Measurements from ENCODE around the gene NEU2. TPM values are rescaled to one million over a fixed set of nuclear protein-coding genes. Genes with fewer than 3 reads are reported as not detected.
"Not testable (repeated sequence)": the region's sequence is repeated elsewhere in the genome, so short reads cannot be mapped to it uniquely, and the experiment has no call there.

The NEU2 gene
- total RNA-seq, 1 experiment from 2014 or later: not detected

DNA sequence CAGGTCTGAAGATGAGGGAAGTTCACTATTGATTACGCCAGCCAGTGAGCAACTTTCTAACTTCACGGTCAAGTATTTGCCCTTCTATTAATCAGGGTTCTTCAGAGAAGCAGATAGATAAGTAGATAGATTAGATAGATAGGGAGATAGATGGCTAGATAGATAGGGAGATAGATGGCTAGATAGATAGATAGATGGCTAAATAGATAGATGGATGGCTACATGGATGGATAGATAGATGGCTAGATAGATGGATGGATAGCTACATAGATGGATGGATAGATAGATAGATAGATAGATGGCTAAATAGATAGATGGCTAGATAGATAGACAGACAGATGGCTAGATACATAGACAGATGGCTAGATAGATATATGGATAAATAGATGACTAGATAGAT is 22.9 kb downstream of the NEU2 start:
- no peak for DNase-seq (ENCODE audit: low read depth)

DNA sequence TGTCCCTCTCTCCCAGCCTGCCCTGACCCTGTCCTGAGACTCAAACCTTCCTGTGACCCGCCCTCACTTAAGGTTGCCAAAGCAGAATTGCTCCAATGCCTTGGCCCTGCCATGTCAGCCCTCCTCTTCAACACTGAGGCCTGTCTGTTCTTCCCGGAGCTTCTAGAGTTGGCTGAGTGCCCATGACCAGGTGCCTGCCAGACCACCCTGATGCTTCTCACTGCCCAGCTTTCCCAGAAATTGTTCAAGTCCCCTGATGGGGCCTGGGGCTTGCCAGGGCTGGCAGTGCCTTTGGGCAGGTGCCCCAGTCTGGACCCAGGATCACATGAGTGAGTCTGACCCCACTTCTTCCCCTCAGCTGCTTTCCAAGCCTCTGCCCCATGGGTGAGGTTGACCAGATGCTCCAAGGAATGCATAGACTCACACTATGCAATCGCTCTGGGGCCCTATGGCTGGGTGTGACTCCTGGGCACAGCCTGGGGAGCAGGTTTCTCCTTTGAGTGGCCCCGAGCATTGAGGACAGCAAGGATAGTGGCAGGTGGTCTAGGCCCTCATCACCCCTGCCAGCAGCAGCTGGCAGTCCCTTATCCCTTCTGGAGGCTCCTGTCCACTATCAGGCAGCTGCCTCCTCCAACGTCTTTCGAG is 24.6 kb downstream of the NEU2 start:
- DNase-seq (ENCODE audit: low read depth): no peak

DNA sequence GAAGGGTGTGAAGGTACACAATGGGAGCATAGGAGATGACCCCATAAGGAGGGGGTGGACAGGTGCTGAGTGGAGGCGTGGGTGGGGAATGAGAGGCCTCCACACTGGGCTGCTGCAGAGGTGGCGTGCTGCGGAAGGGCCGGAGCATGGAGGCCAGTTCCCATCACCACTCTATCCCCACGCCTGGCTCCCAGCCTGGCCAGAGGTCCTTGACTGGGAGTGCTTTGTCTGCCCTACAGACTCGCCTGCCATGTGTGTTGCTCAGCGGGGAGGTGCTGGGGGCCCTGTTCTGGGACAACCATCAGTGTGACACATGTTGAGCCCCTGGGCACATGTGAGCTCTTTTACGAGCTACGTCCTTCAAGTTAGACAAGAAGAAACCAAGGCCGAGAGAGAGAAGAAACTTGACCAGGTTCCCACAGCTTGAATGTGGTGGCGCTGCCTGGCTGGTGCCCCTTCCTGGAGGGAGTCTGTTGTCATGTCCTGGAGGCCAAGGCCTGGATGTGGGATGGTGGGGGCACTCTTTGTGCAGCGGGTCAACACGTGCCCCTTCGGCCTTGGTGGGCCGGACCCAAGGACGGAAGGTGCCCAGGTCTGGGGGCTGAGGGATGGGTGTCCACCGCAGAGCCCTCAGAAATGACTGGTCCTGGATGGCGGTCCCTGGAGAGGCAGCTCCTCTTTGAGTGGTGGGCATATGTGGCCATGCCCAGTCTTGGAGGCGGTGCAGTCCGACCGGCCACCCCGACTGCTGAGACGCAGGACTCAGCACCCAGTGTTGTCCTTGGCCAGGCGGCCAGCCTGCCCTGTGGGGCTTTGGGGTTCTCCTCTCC is 26.5 kb downstream of the NEU2 start:
- no peak for DNase-seq (ENCODE audit: low read depth)

DNA sequence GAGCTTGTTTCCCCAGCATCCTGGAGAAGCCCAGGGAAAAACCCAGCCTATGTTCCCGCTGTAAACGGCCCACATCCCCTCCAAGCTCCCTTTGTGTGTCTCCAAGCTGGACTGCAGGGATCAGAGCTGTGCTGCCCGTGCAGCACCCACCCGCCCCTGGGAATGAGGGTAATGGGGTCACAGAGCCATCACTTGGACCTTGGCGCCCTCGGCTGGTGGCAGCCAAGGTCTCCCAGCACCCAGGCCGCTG is 27.0 kb downstream of the NEU2 start:
- no peak for DNase-seq (ENCODE audit: low read depth)

DNA sequence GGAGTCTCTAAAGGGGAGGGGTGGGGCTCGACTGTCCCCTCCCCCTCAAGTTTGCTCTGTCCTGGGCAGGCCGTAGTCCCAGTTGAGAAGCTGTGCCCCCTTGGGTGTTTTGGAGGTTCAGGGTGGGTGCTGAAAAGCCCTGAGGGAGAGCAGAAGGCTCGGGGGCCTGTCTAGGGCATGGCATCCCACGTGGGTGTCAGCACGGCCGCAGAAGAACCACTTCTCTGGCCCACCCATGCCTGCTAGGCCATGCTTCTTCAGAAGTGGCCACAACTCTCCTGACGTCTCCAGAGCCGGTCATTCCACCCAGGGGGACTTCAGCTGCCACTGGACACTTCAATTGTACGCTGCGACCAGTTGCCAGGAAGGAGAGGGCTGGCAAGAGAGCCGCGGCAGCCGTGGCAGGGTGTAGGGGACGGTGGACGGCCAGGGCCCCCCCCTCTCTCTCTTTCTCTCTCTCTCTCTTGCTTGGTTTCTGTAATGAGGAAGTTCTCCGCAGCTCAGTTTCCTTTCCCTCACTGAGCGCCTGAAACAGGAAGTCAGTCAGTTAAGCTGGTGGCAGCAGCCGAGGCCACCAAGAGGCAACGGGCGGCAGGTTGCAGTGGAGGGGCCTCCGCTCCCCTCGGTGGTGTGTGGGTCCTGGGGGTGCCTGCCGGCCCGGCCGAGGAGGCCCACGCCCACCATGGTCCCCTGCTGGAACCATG is 27.5 kb downstream of the NEU2 start, which contains the start of gene INPP5D:
TSS of gene INPP5D (plus strand) at position 546 of the 704 bp plus-strand sequence. CDS start at position 683, 137 bp downstream.
- DNase-seq (ENCODE audit: low read depth): no peak

DNA sequence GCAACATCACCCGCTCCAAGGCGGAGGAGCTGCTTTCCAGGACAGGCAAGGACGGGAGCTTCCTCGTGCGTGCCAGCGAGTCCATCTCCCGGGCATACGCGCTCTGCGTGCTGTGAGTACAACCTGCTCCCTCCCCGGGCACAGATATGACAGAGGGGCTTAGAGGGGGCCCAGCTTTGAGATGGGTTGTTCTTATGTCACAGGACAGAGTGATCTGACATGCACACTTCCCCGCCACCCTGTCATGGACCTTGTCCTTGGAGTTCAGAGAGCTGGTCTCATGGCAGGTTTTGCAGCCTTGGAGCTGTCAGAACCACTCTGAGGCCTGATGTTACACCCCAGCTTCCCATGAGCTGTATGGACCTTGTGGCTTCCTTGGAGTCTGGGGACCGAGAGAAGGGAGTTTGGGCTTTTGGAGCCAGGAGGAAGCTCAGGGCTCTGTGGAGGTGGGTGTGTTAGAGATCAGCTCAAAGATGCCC is 28.1 kb downstream of the NEU2 start:
- DNase-seq (ENCODE audit: low read depth): no peak

DNA sequence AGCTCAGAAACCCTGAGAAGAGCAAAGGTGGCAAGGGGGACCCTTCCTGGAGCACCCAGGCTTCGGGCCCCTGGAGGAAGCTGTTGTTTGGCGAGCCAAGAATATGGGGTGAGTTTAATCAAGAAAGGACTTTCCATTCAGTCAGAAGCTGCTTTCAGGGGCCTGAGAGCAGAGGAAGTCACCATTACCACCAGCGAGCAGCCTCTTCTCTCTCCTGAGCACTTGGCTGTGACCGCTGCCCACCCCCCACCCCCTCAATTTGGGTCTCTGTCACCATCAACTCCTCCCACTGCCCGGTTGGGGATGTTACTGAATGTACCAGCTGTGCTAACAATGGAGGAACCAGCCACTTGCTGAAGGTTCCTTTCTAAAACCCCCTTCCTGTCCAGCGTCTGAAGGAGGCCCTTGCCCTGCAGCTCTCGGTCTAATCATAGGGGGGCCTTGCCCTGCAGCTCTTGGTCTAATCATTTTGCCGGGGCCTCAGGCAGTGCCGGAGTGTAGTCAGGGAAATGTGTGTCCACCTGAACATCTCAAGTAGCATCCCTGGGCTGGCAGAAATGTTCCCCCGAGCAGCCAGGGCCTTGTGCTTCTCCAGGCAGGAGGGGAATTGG is 28.6 kb downstream of the NEU2 start:
- DNase-seq (ENCODE audit: low read depth): no peak

DNA sequence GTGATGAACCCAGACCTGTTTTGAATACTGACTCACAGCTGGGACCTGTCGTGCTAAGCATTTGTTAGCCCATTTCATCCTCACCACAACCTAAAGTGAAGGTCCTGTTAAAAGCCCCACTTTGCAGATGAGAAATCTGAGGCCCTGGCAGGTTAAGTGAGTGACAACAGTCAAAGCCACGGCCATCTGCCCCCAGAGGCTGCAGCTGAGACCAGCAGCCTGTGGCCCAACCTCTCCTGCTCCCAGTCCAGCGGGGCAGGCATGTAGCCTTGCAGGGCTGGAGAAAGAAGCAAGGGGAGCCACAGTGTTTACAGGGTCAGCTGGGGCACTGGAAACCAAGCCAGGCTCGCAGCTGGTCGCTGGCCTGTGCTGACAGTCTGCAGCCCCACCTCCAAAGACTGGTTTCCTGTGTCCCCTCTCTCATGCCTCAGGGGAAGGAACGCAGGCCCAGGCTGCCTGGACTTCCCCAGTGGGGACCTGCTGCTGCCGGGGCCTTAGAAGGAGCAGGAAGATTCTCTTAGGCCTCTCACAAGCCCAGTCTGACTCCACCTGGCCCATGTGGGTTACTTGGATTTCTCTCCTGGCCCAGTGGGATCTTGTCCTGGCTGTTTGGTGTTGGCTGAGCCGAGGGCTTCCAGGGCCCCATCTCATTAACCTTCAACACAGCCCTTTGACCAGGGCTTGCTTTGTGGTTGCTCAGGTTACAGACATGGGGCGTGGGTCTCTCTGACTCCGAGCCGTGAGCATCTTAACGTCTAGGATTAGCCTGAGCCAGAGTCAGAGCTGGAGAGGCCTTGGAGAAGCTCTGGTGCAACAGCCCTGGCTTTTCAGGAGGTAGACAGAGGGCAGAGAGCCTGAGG is 29.3 kb downstream of the NEU2 start:
- no peak for DNase-seq (ENCODE audit: low read depth)

DNA sequence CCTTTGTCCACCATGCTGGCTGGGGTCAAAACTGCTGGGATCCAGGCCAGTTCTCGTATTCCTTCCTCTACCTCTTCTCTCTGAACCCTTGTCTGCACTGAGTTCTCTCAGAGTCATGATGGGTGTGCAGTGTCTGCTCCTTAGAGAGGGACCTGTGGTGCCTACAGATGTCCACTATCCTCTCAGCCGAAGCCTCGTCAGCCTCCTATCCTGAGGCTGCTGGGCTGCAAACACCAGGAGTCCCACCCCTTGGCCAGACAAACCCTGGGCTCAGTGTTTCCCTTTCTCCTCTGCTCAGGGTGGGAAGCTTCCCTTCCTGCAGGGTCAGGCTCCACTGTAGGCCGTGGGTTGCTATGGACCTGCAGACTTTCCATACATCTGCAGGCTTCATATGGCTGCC is 30.0 kb downstream of the NEU2 start:
- DNase-seq (ENCODE audit: low read depth): no peak

DNA sequence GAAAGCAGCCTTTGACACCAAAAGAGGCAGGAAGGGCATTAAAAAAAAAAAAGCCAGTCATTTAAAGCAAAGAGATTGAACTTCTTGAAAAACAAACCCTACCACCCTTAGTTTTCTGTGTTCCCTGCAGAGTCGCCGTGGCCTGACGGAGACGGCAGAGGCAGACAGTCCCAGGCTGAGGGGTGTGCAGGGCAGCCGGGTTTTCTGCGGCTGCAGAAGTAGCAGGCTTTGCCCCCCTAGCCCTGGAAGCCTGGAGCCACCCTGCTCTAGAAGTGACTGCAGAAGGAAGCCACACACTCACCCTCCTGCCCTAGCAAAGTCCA is 30.4 kb downstream of the NEU2 start:
- DNase-seq (ENCODE audit: low read depth): no peak

DNA sequence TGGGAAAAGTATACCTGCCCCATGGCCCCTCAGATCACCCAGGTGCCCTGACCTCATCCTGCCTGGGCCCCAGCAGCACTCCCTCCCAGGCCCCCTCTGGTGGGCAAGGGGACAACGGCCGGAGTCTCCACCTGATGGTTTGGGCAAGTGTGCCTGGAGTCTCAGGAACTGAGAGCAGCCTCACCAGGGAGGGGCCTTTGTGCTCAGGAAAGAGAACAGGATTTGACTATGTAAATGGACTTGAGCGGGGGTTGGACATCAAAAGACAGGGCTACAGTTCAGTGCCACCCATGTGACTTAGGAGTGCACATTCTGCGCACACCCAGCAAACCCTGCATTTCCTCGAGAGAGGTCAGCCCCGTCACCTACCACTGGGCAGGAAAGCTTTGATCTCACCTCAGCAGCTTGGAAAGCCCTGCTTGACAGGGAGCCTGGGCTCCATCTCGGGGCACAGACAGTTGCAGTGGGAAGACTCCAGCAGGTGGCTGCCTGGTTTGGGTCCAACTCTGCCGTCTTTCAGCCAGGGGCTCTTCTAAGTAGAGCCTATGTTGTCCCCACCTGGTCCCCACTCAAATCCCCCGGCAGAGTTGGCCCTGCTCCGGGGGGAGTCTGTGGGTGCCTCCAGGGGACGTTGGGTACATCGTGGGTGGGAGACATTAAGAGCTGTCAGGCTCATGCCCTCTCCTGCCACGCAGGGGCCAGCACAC is 30.9 kb downstream of the NEU2 start:
- DNase-seq (ENCODE audit: low read depth): no peak

DNA sequence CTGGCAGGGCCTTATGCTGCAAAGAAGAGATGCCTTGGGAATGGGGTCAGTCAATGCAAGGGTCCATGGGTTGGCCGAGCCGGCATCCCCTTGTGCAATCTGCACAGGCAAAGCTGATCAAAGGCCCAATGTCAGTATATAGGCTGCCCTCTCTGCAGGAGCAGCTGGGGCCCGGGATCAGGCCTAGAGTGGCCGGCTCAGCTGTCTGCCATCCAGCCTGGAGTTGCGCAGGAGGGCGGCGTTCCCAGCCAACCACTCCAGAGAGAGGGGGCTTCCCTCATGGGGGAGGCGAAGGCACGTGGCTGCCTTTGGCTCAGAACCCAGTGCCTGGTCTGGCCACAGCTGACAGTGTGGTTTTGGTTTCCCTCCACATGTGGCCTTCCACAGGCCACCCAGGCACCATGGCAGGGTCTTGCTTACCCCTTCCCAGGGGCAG is 31.5 kb downstream of the NEU2 start:
- DNase-seq (ENCODE audit: low read depth): no peak

DNA sequence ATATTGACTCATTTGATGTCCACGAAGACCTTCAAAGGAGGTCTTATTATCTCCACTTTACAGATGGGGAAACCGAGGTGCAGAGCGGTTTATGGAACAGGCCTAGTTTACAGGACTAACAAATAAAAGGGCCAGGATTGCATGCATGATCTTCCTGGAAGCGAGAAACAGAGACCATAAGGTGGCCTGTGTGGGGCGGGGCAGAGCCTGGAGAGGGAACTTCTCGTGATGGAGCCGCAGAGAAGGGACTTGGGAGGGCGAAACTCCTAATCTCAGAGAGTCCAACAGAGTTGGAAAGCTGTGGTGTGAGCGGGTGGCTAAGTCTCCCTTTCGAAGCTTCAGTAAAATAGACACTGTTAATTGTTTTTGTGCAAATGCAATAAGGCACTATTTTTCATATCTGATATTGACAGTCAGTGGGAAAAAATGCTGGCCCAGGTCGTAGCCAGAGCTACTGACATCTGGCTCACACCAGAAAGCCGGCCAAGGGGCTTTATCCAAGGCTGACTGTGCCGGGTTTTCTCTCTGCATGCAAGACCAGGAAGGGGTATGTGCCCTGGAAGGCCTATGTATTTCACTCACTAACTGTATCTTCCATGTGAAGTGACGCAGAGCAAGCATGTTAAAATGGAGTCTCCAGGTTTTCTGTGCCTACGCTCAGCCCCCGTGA is 32.2 kb downstream of the NEU2 start:
- no peak for DNase-seq (ENCODE audit: low read depth)

DNA sequence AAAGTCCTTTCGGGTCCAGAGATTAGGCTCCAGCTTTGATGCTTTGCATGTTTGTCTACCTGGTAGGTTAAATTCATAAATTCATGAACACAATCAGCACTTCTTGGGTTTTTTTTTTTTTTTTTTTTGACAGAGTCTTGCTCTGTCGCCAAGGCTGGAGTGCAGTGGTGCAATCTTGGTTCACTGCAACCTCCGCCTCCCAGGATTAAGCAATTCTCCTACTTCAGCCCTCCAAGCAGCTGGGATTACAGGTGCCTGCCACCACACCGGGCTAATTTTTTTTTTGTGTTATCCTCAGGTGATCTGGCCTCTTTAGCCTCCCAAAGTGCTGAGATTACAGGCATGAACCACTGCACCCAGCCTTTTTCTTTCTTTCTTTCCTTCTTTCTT is 32.7 kb downstream of the NEU2 start:
- DNase-seq (ENCODE audit: low read depth): not testable (repeated sequence)

DNA sequence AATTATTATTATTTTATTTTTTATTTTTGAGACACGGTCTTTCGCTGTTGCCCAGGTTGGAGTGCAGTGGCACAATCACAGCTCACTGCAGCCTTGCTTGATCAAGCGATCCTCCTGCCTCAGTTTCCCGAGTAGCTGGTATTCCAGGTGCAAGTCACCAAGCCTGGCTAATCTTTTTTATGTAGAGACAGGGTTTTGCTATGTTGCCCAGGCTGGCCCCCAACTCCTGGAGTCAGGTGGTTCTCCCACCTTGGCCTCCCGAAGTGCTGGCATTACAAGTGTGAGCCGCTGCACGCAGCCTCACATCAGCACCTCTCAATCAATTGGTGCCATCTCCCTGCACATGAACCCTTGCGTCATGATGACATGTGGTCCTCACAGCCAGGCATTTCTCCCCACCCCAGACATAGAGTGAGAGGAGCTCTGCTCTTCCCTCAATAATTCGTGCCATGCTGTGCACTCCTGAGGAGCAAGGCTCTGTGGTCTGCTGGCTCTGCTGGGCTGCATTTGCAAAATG is 33.5 kb downstream of the NEU2 start:
- no peak for DNase-seq (ENCODE audit: low read depth)

DNA sequence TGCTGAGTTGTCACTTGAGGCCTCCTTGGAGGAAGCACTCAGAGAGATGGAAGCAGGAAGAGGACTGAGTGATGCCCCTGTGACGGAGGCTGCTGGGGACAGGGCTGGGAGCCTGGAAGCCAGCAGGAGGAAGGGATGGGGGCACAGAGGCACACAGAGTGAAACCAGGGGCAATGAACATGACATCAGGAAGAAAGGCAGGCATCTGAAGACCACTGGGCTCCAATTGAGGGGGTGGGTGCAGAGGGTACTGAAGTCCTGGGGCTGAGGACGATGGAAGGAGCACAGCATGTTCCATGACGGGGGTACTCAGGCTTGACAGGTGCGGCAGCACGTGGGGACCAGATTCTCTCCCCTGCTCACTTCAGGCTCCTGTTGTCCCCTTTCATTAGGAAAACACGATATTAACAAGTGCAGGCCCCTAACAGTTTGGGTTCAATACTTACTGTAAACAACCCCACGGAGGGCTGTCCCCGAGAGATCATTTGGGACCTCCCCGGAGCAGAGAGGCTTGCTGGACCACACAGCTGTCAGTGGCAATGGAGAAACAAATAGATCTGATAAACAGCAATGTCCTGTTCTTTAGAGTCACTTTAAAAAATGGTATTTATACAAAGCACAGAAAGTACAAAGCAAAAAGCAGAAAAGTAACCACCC is 36.4 kb downstream of the NEU2 start:
- no peak for DNase-seq (ENCODE audit: low read depth)

DNA sequence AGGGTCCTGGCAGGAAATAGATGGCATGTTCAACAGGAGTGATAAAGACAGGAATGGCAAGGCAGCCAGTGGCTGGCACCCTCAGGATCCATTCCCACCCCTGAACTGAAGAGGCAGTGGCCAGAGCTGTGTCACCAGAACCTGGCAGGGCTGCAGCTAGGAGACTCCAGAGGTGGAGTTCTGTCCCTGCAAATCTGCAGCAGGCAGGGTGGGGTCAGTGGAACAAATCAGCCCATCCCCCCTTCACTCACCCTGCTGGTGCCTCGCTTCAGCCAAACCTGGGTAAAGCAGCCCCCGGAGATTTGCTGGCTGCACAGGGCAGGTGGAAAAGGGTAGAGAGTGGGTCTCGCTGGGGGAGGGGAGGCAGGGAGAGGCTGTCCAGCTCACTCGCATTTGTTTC is 40.4 kb downstream of the NEU2 start:
- no peak for DNase-seq (ENCODE audit: low read depth)

DNA sequence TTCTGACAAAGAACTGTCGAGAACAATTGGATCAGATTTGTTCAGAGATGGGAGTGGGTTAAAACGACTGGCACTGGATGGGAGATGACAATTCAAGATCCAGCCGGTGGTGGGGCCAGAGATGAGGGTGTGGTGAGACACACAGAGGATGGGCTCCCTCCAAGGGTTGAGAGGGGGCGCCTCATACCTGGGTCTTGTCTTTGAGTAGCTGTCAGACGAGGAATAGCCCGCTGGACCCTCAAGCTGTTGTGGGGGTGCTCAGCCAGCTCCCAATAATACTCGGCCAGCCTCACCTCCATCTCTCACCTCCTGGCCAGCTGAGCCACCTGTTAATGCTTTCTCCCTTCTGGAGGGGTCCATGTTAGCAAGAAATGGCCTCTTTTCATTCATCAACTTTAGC is 41.6 kb downstream of the NEU2 start:
- DNase-seq (ENCODE audit: low read depth): no peak
